HG03442 (cell line): Measurements from ENCODE around the gene RNASE7.
"Not testable (repeated sequence)": the region's sequence is repeated elsewhere in the genome, so short reads cannot be mapped to it uniquely, and the experiment has no call there.

Source experiments
- ATAC-seq: cut with Tn5 transposase; IDR thresholded peaks from one replicate; pipeline ENCODE4 v1.9.1; 2021; ENCODE audit warnings: mild to moderate bottlenecking, moderate library complexity; ENCODE audit not compliant: unreplicated experiment

Gene RNASE7, protein sequence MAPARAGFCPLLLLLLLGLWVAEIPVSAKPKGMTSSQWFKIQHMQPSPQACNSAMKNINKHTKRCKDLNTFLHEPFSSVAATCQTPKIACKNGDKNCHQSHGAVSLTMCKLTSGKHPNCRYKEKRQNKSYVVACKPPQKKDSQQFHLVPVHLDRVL

DNA sequence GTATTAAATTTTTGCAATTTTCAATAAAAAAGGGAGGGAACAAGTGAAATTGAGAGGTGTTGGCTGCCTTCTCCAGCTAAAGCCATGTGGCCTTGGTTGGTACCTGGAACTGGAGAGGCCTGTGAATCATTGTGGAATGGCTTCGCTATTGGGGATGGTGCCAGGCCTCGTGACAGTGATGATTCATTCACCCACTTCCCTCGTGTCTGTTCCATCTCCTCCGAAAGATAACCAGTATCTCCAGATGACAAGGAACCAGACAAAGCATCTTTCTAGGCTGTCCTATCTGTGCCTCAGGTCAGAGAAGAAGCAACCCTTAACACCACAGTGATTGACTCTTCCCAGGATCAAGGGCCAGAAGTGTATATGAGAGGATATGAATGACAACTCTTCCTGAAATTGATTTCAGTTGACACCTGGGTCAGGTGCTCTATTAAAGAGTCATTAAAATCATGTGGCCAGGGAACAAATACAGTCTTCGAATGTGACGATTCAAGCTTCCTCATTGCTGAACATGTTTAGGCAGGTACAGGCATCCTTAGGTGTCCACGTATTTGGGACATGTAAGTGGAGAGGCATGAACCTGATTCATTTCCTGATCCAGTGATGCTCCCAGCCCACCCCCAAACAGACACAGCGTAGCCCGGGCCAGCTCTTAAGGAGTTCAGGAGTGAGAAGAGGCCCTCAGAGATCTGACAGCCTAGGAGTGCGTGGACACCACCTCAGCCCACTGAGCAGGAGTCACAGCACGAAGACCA is at the start of gene RNASE7:
TSS of gene RNASE7 (plus strand) at position 687 of the 758 bp plus-strand sequence. CDS start 631 bp downstream, outside the sequence.
- ATAC-seq: no peak

DNA sequence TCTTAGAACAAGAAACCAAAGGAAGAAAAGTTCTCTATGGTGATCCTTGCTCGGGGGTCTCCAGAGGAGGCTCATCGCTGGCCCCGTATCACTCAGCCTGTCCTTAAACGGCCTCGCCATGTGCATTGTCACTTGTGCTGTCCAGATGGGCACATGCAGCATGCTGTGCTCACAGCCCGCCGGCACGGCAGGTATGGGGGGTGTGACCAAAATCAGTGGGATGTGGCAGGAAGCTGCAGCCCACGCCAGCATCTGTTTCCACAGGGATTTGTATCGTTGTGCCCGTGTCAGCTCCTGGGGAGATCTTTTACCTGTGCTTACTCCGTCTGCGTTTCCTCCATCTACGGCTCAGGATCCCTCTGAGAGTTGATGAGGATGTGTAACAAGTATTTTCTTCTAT is 45.6 kb upstream of the RNASE7 start:
- no peak for ATAC-seq

DNA sequence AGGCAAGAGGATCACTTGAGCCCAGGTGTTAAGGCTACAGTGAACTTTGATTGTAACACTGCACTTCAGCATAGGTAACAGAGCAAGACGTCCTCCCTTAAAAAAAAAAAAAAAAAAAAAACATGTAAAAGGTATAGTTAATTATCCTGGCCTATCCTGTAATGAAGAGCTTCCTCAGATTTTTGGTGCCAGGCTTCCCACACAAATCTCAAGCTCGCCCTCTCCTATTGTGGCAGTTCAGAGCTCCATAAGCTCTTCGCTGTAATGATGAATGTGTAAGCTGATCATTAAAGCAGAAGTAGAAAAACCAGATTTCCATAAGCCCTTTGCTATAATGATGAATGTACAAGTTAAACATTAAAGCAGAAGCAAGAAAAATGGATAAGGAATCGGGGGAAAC is 45.0 kb upstream of the RNASE7 start:
- ATAC-seq: no peak

DNA sequence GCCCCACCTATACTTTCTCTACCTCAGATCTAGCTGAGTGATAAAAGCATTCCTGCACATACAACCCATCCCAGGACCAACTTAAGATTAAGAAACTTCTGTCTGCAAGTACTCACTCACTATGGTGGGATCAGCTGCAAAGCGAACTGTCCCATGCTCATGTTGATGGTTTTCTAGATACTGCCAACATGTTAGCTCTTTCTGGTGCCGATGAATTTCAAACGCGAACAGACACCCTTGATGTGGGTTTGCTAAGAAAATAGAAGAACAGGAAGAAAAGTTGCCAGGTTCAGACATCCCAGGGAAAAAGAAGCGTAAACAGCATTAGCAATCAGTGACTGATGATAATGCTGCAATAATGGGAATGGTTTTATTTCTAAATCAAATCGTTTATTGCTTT is 44.6 kb upstream of the RNASE7 start:
- ATAC-seq: no peak

DNA sequence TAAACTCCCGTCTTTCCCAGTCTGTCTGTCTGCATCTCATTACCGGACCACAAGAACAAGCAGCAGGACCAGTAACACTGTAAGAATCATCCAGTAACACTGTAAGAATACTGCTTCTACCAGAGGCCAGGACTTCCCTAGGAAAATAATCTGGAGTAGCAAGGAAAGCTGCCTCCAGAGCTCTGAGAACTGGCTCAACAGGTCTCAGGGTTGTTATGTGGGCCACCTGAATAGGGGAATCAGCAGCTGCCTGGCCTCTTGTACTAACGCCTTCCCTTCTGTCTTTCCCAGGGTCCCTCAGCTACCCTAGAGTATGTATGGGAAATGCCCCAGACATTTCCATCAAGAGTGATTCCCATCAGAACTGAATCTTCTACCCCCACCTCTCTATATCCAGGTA is 44.0 kb upstream of the RNASE7 start:
- ATAC-seq: no peak

DNA sequence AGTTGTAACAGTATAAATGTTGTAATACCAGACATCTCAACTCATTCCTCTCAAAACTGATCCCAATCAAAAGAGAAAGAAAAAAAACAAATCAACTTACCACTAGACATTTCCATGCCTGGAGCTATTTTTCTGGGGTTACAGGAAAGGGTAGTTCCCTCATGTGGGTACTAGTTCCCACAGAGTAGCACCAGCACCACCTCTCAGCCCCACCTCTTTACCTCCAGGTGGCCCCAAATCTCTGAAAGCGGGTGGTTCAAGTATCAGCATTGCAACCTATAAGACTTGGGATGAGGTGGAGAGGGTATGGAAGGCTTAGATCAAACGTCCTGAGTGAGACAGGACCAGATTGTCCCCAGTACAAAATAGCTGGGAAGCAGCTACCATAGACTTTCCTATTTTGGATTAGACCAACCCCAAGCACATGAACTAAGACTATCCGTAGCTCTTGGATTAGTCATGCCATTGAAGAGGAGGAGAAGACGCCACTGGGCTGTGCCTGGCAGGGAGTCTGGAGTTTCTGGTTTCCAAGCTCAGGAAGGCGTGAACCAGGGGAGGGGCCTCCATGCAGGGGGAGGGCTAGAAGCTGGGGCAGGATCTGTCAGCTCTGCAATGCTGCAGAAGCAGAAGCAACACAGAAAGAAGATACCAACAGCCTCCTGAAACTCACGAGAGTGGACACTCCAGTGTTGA is 43.3 kb upstream of the RNASE7 start, which contains the start of gene SLC39A2:
TSS of gene SLC39A2 (plus strand) at position 620 of the 693 bp plus-strand sequence. CDS start 154 bp downstream, outside the sequence.
- ATAC-seq: no peak

DNA sequence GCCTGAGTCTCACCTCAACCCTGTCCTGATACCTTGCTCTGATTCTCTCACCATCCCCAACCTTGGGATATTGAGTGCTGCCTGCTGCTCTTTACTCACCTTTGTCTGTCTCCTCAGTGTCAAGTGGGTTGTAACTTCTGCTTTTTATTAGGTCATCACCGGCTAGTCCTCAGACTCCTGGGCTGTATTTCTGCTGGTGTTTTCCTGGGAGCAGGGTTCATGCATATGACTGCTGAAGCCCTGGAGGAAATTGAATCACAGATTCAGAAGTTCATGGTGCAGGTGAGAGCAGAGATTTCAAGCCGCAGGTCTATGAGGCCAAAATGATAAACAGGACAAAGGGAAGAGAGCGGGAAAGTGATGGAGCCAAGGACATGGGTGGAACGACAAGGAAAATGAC is 42.6 kb upstream of the RNASE7 start:
- ATAC-seq: no peak

DNA sequence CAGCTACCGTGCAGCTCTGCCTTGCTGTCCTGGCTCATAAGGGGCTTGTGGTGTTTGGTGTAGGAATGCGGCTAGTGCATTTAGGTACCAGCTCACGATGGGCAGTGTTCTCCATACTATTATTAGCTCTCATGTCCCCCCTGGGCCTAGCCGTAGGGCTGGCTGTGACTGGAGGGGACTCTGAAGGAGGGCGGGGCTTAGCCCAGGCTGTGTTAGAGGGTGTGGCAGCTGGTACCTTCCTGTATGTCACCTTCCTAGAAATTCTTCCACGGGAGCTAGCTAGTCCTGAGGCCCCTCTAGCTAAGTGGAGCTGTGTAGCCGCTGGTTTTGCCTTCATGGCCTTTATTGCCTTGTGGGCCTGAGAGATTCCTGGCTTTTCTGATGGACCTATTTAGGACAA is 40.9 kb upstream of the RNASE7 start:
- no peak for ATAC-seq

DNA sequence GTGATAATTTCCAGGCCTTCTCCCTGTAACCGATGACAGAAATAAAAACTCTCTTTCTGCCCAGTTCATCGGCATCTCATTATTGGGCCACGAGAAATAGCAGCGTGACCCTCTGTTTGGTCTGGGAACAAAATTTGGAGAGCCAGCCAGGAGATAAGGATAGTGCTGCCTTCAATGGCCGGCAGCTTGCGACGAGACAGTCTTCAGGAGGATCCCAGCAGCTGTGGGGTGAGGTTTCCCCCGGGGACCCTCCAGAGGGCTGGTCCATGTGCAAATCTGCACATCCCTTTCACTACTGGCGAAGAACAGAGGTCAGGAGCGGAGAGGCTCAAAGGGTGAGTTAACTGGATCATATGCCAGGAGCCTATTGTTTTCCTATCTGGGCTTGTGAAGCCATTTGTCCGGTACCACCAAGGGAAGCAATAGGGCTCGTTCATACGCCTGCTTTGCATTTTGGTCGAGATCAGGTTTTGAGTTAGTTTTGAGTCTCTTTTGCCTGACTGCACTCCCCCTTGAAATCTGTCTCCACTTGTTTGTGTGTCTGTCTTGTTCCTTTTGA is 38.3 kb upstream of the RNASE7 start:
- no peak for ATAC-seq

DNA sequence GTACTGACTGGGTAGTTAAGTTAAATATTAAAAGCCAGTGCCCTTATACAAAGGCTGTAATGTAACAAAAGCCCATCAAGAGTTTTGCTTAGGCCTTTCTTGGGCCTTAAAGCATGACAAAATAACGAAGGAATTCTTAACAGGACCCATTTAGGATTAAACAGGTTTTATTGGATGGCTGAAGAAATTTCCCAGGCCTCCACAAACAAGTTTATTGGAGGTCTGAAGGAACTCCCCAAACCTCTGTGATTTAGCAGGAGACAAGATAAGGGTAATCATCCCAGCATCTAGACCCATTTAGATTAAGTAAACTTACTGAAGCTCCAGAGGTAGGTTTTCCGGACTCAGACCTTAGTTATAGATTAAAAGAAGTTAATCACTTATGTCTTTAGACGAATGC is 32.4 kb upstream of the RNASE7 start:
- not testable (repeated sequence) for ATAC-seq

DNA sequence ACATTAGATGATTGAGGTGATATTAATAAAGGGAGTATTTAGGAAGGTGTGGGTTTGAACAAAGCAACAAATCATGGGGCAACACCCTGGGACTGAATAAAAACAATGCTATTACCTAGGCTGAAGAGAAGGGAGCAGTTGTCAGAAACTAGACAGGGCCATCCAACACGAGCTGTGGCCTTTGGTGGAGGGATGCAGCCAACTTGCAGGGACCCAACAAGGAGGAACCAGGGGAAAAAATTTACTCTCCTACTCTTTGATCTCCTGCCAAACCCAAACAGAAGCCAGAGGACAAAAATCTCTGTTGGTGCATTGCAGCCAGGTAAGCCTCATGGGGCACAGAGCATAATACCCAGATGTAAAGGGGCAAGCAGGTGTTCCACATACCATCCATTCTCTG is 31.0 kb upstream of the RNASE7 start:
- no peak for ATAC-seq

DNA sequence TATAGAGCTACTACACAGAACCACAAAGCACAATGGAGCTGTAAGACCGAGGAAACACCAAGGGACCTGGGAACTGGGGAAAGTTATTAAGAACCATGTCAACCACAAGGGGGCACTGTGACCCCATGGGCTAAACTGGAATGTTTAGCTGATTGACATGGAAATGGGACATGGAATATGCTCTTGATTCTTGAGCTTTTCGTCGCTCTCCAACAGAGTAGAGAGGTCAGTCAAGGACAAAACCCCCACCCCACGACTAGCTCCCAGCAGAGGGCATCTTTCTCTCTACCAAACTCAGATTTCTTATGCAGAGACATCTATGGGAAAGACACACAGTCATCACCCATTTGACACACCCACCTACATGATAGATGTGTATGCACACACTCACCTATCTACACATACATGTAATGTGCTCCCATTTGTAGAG is 27.4 kb upstream of the RNASE7 start:
- ATAC-seq: peak; percentile 53

DNA sequence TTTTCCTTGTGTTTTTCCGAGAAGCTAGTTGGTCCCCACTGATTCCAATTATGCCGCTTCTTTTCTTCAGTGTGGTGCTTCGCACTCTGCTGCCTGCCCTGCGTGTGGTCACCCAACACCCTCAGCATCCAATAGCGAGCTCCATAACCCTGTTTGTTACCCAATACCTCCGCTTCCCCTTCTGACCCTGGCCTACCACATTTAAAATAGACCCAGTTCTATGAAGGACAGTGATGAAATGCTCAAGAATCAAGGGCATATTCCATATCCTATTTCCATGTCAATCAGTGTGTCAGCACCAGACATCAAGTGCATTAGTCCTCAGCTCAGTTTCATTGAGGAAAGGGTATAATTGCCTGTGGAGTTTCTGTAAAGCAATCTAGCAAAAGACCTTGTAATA is 26.9 kb upstream of the RNASE7 start:
- ATAC-seq: no peak

DNA sequence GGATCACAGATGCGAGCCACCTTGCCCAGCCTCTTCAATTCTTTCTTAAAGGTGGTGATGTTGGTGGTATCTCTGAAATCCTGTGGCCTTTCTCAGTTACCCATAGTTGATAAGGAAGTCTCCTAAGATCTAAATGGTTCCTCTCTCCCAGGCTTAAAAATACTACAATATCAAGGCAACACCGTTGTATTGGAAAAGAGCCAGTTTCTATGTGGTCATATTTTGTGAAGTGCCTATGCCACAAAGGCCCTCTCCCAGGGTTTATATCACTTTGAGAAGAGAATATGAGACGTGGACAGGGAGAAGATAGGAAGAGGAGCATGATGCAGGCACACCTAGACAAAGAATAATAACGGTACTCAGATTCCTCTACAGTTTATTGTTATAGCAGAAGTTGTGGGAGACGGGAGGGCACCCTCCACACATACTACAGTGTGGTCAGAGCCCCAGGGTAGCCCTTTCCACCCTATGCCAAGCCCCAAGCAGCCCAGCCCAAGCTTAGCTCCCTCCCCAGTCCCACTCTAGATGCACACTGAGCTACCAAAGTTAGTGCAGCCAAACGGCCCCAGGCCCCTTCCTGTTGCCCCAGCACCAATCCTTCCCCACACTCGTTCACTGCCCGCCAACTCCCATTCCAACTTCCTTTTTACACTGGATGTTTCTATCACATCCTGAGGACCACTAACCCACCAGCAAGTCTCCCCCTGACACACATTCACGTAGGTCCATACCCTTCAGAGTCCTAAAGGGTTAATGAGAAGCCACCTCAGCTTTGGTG is 25.6 kb upstream of the RNASE7 start:
- ATAC-seq: no peak

DNA sequence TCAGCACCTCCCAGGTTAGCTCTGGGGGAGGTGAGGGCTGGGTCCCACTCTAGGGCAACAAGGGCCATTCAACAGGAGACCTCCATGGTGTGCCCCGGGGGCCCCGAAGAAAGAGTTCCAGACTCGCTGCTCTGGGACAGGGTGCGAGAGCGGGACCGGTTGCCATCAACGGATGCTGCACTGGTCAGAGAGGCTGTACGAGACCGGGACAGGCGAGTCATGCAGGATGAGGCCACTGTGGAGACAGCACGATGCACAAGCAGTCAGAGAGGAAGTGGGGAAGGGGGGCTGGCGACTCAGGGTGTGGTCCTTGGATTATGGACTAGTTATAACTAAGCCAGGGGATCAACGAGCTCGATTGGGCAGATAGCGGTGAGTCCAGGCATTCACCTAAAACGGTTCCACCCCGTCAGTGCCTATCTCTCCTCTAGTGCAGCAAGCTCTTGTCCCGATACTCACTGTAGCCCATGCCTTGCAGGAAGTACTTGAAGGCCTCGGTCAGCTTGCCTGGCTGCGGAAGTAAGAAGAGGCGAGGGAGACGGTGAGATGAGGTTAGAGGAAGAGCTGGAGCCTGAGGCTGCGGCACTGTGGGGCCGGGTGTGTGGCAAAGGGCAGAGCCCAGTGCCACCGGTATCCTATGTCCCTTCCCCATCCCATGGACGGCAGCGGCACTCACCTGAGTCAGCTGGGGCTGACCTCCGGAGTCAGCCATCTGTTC is 24.5 kb upstream of the RNASE7 start:
- no peak for ATAC-seq

DNA sequence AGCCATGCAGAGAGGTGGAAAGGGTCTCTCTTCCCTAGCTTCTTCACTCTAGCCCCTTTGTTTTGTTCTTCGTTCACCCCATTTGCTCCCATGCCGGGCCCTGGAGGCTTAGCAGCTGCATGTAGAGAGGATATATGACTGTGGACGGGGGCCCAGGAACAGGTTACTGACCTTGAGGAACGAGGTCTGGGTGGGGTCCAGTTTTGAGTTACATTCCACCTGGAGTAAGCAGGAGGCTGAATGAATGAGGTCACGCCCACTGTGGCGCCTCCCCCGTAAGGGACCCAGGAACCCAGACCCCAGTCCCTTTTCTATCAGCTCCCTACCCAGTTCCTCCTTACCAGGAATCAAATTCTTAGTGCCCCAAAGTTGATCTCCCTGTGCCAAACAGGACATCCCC is 23.9 kb upstream of the RNASE7 start:
- ATAC-seq: no peak

DNA sequence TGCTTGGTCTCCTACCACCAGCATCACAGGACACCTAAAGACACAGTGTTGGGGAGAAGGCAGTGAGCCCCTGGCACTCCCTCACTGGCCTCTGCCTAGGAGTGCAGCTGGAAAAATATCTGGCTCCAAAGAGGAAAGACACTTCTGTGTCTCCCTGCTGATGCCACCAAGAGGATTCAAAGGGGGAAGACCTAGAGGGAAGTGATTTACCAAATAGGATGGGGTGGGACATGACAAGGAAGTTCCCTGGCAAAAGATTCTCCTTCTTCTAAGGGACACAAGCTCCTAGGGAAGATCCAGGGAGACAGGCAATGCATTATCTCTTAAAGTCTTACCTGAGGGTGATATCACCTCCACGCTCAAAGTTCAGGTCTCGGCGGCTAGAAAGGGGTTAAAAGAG is 23.4 kb upstream of the RNASE7 start:
- no peak for ATAC-seq

DNA sequence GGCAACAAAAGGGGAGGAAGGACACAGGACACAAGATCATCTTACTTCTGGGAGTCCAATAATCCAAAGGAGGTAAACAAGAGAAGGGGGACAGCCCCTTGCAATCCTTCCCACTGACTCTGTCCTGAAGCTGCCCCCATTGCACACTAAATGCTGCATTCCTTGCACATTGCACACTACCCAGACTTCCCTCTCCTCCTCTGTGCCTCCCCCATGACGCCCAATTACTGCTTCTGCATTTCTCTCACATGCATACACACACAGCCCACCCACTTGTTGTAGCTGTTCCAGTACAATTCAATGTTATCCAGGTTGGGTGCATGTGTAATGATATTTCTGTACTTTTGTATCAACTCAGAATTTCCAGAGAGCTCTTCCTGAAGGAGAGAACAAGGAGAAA is 22.8 kb upstream of the RNASE7 start:
- no peak for ATAC-seq

DNA sequence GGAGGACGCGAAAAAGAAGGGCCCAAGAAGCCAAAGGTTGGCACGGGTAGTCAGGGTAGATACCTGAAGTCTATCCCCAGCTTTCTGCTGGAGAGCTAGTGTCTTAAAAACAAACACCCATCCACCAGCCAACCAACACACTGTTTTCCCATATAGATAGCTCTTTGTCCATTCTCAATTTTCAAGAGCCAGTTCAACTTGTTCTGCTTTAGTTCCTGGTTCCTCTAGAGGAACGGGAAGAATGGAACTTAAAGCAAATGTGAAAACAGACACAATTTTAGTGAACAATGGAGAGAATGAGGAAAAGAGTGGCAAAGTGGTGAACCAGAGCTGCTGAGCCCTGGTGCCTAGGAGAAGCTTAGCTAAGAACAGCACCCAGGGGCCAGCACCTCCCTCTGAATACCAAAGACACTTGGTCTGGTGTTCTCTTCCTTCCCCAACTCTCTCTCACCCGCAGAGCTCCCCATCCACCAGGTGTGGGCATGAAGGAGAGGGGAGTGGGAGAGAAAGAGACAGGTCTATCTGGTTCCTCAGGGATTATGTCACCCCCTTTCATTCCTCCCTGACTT is 21.1 kb upstream of the RNASE7 start:
- no peak for ATAC-seq

DNA sequence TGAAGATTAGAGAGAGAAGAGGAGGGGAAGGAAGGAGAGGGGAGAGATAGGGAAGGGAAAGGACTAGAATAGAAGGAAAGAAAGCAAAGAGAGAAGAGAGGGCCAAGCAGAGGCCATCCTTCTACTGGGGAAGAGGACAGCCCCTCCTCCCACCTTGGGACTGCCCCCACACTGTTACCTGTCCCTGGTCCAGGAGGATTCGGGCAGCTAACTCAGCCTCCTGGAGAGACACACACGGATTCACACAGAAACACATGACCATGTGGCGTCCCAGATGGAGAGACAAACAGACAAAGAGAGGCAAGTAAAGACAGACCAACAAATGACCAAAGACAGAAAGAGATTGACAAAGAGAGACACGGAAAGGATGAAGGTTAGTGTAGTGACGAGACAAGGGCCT is 19.5 kb upstream of the RNASE7 start:
- ATAC-seq: no peak
